NCI-H187 (cell line): ENCODE measurements around the gene UCN3.
"Not testable (repeated sequence)": the region's sequence is repeated elsewhere in the genome, so short reads cannot be mapped to it uniquely, and the experiment has no call there.

Experiments
- DNase-seq, 2 experiments: peaks; one replicate each; lab custom pipeline; 2025; lab: John Stamatoyannopoulos, UW

The UCN3 gene

GRCh38 chr10:5406918-5407317 lies 42.2 kb downstream of the UCN3 start:
- DNase-seq, result no peak

GRCh38 chr10:5410787-5411186 lies 46.0 kb downstream of the UCN3 start:
- not testable (repeated sequence) for DNase-seq

GRCh38 chr10:5411941-5412276 lies 47.1 kb downstream of the UCN3 start:
- no peak for DNase-seq

- peak; percentile 47 to 83 for DNase-seq
Observed at GRCh38 chr10:5412277-5412941, 47.6 kb downstream of the UCN3 start, which contains the start of gene NET1. Gene NET1, plus strand, starts transcription at chr10:5412557. Its CDS starts 136 bp downstream, at chr10:5412693.

- no peak for DNase-seq
Observed at GRCh38 chr10:5413012-5413938, 48.5 kb downstream of the UCN3 start.

- DNase-seq, result no peak
Observed at GRCh38 chr10:5416981-5417380, 52.2 kb downstream of the UCN3 start.

- no peak for DNase-seq
Observed at GRCh38 chr10:5418584-5418983, 53.8 kb downstream of the UCN3 start.

GRCh38 chr10:5419466-5420094 lies 54.8 kb downstream of the UCN3 start:
- DNase-seq, result no peak

- DNase-seq, result no peak
Observed at GRCh38 chr10:5423771-5424170, 59.0 kb downstream of the UCN3 start.
